ENCODE results near the gene C4BPA. TPM values are rescaled to one million over a fixed set of nuclear protein-coding genes. Genes with fewer than 3 reads are reported as not detected.

The C4BPA gene
- total RNA-seq, 1 donor from 2014 or later = not detected

GRCh38 chr1:207139616-207140015, 35.6 kb downstream of the C4BPA start:
- no peak for TF ChIP-seq CTCF (IDR thresholded peaks at IDR 0.05)
- intact Hi-C loops (cut with DNase I) = no loop called here
- Histone ChIP-seq H3K9me3 (no peaks in the 10 kb centered on the region), H3K36me3 (no peaks in the 10 kb centered on the region), H3K4me3 (no peak overlapping the region), H3K4me1 (no peaks in the 10 kb centered on the region), H3K27ac (no peak overlapping the region), H3K27me3 (no peaks in the 10 kb centered on the region)
- no peak for DNase-seq (ENCODE audit: low spot score in 2 of 2)

DNA sequence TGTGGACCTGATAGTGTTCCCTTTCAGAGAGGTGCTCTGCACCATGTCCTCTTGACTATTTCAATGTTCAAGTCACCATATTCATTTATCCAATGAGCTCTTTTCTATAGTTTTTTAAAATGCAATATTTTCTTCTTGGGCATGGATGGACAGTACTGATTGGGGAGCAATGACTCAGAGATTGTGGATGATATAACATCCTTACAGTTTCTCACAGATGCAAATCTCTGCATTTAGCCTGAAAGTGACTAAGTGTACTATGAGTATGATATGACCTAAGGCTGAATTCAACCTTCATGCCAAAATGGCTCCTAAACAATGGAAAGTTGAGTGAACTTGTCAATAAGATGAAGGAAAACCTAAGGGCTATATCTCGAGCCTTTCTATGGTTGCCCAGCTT, 36.5 kb downstream of the C4BPA start:
- no peaks in the 10 kb centered on the region for H3K4me1 ChIP-seq
- H3K4me3 ChIP-seq = no peak overlapping the region
- no peaks in the 10 kb centered on the region for H3K27me3 ChIP-seq
- H3K36me3 ChIP-seq = no peaks in the 10 kb centered on the region
- H3K27ac ChIP-seq = no peak overlapping the region
- intact Hi-C loops (cut with DNase I) = no loop called here
- no peak for DNase-seq (ENCODE audit: low spot score in 2 of 2)
- H3K9me3 ChIP-seq = no peaks in the 10 kb centered on the region
- TF ChIP-seq CTCF (IDR thresholded peaks at IDR 0.05) = no peak

GRCh38 chr1:207145401-207146058, 41.5 kb downstream of the C4BPA start:
- no peak for DNase-seq (ENCODE audit: low spot score in 2 of 2)
- intact Hi-C loops (cut with DNase I) = no loop called here

DNA sequence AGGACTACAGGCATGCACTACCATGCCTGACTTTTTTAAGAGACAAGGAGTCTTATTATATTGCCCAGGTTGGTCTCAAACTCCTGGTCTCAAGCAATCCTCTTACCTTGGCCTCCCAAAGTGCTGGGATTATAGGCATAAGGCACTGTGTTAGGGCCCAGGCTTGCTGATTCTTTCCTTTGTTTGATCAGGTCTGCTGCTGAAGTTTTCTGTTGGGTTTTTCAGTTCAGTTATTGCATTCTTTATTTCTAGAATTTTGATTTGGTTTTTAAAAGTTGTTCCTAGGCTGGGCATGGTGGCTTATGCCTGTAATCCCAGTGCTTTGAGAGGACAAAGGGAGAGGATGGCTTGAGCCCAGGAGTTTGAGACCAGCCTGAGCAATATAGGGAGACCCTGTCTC, 47.9 kb downstream of the C4BPA start:
- Histone ChIP-seq H3K36me3 (no peaks in the 10 kb centered on the region), H3K4me1 (no peaks in the 10 kb centered on the region), H3K27ac (no peak overlapping the region), H3K4me3 (no peak overlapping the region), H3K9me3 (peaks cover 0 to 7% of the 10 kb centered on the region in 2 donors), H3K27me3 (no peaks in the 10 kb centered on the region)
- no peak for DNase-seq (ENCODE audit: low spot score in 2 of 2)
- intact Hi-C loops (cut with DNase I) = no loop called here
- TF ChIP-seq CTCF (IDR thresholded peaks at IDR 0.05) = no peak

More at GRCh38 chr1:207145401-207146058, 41.5 kb downstream of the C4BPA start:
- Histone ChIP-seq H3K9me3 (no peaks in the 10 kb centered on the region), H3K36me3 (no peaks in the 10 kb centered on the region), H3K4me3 (no peak overlapping the region), H3K4me1 (no peaks in the 10 kb centered on the region), H3K27me3 (no peaks in the 10 kb centered on the region), H3K27ac (no peak overlapping the region)
- no peak for TF ChIP-seq CTCF (IDR thresholded peaks at IDR 0.05)

DNA sequence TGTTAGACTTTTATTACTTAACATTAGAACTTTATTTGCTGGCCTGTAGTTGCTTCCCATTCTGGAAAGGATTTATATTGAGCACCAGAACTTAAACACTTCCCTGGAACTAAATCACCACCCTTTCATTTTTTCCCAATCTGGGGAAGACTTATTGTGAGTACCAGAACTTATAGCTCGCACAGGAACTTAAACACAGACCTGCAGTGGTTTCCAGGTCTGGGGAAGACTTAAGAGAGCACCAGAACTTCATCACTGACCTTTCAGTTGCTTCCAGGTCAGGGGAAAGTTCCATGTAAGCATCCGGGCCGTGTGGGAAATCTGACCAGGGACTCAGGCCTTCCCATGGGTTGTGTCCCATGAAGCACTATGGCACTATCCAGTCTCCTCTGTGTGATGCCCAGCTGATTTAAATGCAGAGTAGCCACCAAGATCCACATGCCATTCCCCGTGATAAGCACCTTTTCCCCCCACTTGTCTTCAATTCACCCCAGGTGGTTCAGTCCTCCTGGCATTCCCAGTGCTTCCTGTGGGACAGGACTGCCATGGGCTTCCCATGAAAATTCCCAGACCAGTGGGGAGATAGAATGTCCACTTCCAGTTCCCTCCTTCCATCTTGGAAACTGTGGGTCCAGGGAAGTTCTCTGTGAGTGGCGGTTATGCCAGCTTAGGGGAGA, 48.9 kb downstream of the C4BPA start:
- Histone ChIP-seq H3K9me3 (peaks cover 0 to 7% of the 10 kb centered on the region in 2 donors), H3K4me1 (no peaks in the 10 kb centered on the region), H3K27ac (no peak overlapping the region), H3K36me3 (no peaks in the 10 kb centered on the region), H3K27me3 (no peaks in the 10 kb centered on the region), H3K4me3 (no peak overlapping the region)
- intact Hi-C loops (cut with DNase I) = no loop called here
- TF ChIP-seq CTCF (IDR thresholded peaks at IDR 0.05) = no peak
- no peak for DNase-seq (ENCODE audit: low spot score in 2 of 2)
